K562 (cell line): Measurements from ENCODE around the gene TRIM23. TPM values are rescaled to one million over a fixed set of nuclear protein-coding genes. Genes with fewer than 3 reads are reported as not detected.
A peak's percentile ranks its signal among the peaks of the same experiment; 100 is the strongest.

Experiments
- ARNT ChIP-seq, 2 experiments: fragments of 450-650 bp; IDR thresholded peaks; 2 replicates each; pipeline ENCODE4 v1.6.1; 2016; ENCODE audit warnings: mild to moderate bottlenecking in 1 of 2
- ATF4 ChIP-seq: fragments of 450-650 bp; formaldehyde crosslinking; IDR thresholded peaks from 2 replicates; pipeline ENCODE4 v1.4.0; 2022; ENCODE audit warnings: mild to moderate bottlenecking, moderate library complexity
- BCL6 ChIP-seq: fragments of 250-450 bp; sonication (Bioruptor Pico); IDR thresholded peaks from 2 replicates; pipeline ENCODE4 v1.4.0; 2020
- CBFA2T2 ChIP-seq: fragments of 450-650 bp; conservative IDR thresholded peaks from 2 replicates; pipeline ENCODE4 v1.6.1; 2017; ENCODE audit warnings: mild to moderate bottlenecking
- CBFA2T3 ChIP-seq: fragments of 450-650 bp; IDR thresholded peaks from 2 replicates; pipeline ENCODE4 v1.6.1; 2017
- CHAMP1 ChIP-seq: fragments of 450-650 bp; IDR thresholded peaks from 2 replicates; pipeline ENCODE4 v1.6.1; 2016; ENCODE audit warnings: mild to moderate bottlenecking
- DNMT1 ChIP-seq: fragments of 450-650 bp; IDR thresholded peaks from 2 replicates; pipeline ENCODE4 v1.6.1; 2016; ENCODE audit warnings: antibody characterized with exemption, mild to moderate bottlenecking
- E2F5 ChIP-seq: sonication (generic); formaldehyde crosslinking; IDR thresholded peaks from 2 replicates; pipeline ENCODE4 v1.8.0; 2022; ENCODE audit warnings: mild to moderate bottlenecking, missing genetic modification reagents
- ELF1 ChIP-seq: fragments of 200-800 bp; sonication (Bioruptor generic); IDR thresholded peaks from 2 replicates; pipeline ENCODE4 v1.6.1; 2016; ENCODE audit warnings: missing genetic modification characterization, missing compliant biosample characterization
- ELF2 ChIP-seq: fragments of 250-450 bp; sonication (Bioruptor Pico); IDR thresholded peaks from 2 replicates; pipeline ENCODE4 v1.5.0; 2021; ENCODE audit warnings: mild to moderate bottlenecking
- MTA2 ChIP-seq: fragments of 450-650 bp; IDR thresholded peaks from 2 replicates; pipeline ENCODE4 v1.6.1; 2016; ENCODE audit warnings: low read depth
- MYC ChIP-seq, 2 experiments: fragments of 250-450 bp in 1 of 2; sonication (Bioruptor Pico) in 1 of 2; IDR thresholded peaks; 2 replicates each; pipeline versions ENCODE4 v1.5.1 to v1.6.1; 2012 to 2021; ENCODE audit warnings: low read depth in 2 of 2, borderline replicate concordance in 1 of 2, improper control_type of control experiment in 1 of 2, low read length in 1 of 2, mild to moderate bottlenecking in 1 of 2, moderate library complexity in 1 of 2
- NFXL1 ChIP-seq: fragments of 450-650 bp; formaldehyde crosslinking; IDR thresholded peaks from 2 replicates; pipeline ENCODE4 v1.4.0; 2021; ENCODE audit warnings: mild to moderate bottlenecking
- POLR3A ChIP-seq: IDR thresholded peaks from 2 replicates; pipeline ENCODE4 v1.6.1; 2011; ENCODE audit warnings: borderline replicate concordance, mild to moderate bottlenecking, moderate library complexity; ENCODE audit not compliant: insufficient read length, insufficient read depth; ENCODE audit errors: extremely low read depth
- RAD51 ChIP-seq: fragments of 450-650 bp; IDR thresholded peaks from 2 replicates; pipeline ENCODE4 v1.7.1; 2016; ENCODE audit warnings: low read depth, mild to moderate bottlenecking, borderline replicate concordance
- SMC3 ChIP-seq: conservative IDR thresholded peaks from 2 replicates; pipeline ENCODE4 v1.6.1; 2011; ENCODE audit warnings: low read depth, low read length, improper control_type of control experiment; ENCODE audit not compliant: insufficient read depth
- TAF1 ChIP-seq: IDR thresholded peaks from 2 replicates; pipeline ENCODE4 v1.6.1; 2011; ENCODE audit warnings: mild to moderate bottlenecking, low read length, moderate library complexity; ENCODE audit not compliant: insufficient read depth, control insufficient read depth, severe bottlenecking; ENCODE audit errors: extremely low read depth
- TCFL5 ChIP-seq: fragments of 250-450 bp; sonication (Bioruptor Pico); conservative IDR thresholded peaks from 2 replicates; pipeline ENCODE4 v1.6.1; 2021; ENCODE audit warnings: mild to moderate bottlenecking, moderate library complexity, matching md5 sums
- XRCC4 ChIP-seq: IDR thresholded peaks from one replicate; pipeline ENCODE4 v1.6.1; 2011; ENCODE audit not compliant: insufficient read depth, insufficient read length; ENCODE audit errors: extremely low read depth
- ZNF431 ChIP-seq: sonication (generic); formaldehyde crosslinking; IDR thresholded peaks from 2 replicates; pipeline ENCODE4 v1.8.0; 2022; ENCODE audit warnings: mild to moderate bottlenecking, missing genetic modification reagents
- ZSCAN32 ChIP-seq: fragments of 450-650 bp; formaldehyde crosslinking; IDR thresholded peaks from 2 replicates; pipeline ENCODE4 v1.4.0; 2020; ENCODE audit warnings: mild to moderate bottlenecking, moderate library complexity
- polyA plus RNA-seq, 8 experiments: library from polyadenylated mRNA; depleted of rRNA in 4 of 8; stranded (reverse) in 5 of 8; unstranded in 3 of 8; fragments of >200 nt; fragmentation: Nextera tagmentation in 2 of 8; fragmentation: Illumina TruSeq in 1 of 8; extraction: Ambion mirVana in 2 of 8; extraction: Trizol in 1 of 8; gene quantifications; 2 replicates each; pipeline versions ENCODE4 v1.2.1 to v1.2.3, GENCODE V29; 2011 to 2014; ENCODE audit warnings: inconsistent platforms in 1 of 8, missing spikeins in 1 of 8
- total RNA-seq, 7 experiments: library from RNA; depleted of rRNA in 6 of 7; stranded (reverse); fragments of >200 nt in 6 of 7; fragmentation: Illumina TruSeq in 2 of 7; extraction: Trizol in 2 of 7; gene quantifications; 2 replicates each; pipeline versions ENCODE4 v1.2.1 to v1.2.3, GENCODE V29; 2011 to 2021; ENCODE audit warnings: low replicate concordance in 1 of 7

The TRIM23 gene
- total and polyA plus RNA-seq, 9 of the 15 experiments (the other 6 are each of a cell fraction or from before 2014, with no cell fraction given) = 2.4 to 8.5 (median 4.9) TPM

GRCh38 chr5:65624571-65625555, 730 bp upstream of the TRIM23 start, which contains the start of the genes SHLD3 and TRAPPC13 (continued):
- TF ChIP-seq TAF1 (peak; percentile 76), BCL6 (no peak), CBFA2T2 (no peak), CHAMP1 (no peak), POLR3A (no peak), NFXL1 (CRISPR knock-in tag) (no peak), MYC (IDR thresholded peaks at IDR 0.05; ENCODE audit: low read depth, low read length) (peak; percentile 51), MYC (CRISPR knock-in tag; IDR thresholded peaks at IDR 0.05; ENCODE audit: borderline replicate concordance, low read depth) (no peak), ARNT (IDR thresholded peaks at IDR 0.05) (peak; percentile 22 to 25; a peak in 1 of 4 replicates), SMC3 (no peak), ELF2 (CRISPR knock-in tag) (no peak), TCFL5 (CRISPR knock-in tag) (no peak), E2F5 (CRISPR knock-in tag) (no peak), RAD51 (no peak), XRCC4 (no peak), ZSCAN32 (CRISPR knock-in tag) (no peak), ELF1 (tag) (no peak; the same call in none of the 2 replicates), CBFA2T3 (no peak), ATF4 (CRISPR knock-in tag) (no peak), ZNF431 (no peak), MTA2 (peak; percentile 62; the same call in 1 of the 2 replicates), DNMT1 (no peak)
